HEK293 (cell line): ENCODE results near the gene AGPAT1.

Experiments
- FEZF1 ChIP-seq: fragments of 450-650 bp; formaldehyde crosslinking; IDR thresholded peaks from 2 replicates; pipeline ENCODE4 v1.5.1; 2016; ENCODE audit warnings: missing biosample characterization, missing genetic modification characterization
- PRDM2 ChIP-seq: fragments of 450-650 bp; formaldehyde crosslinking; IDR thresholded peaks from 2 replicates; pipeline ENCODE4 v1.5.1; 2016; ENCODE audit warnings: missing biosample characterization, missing genetic modification characterization, borderline replicate concordance
- TCF7L2 ChIP-seq: IDR thresholded peaks from 2 replicates; pipeline ENCODE4 v1.6.1; 2011; ENCODE audit warnings: low read depth, mild to moderate bottlenecking, inconsistent platforms, low read length, moderate library complexity, borderline replicate concordance
- ZBTB17 ChIP-seq: fragments of 450-650 bp; formaldehyde crosslinking; IDR thresholded peaks from 2 replicates; pipeline ENCODE4 v1.5.1; 2016; ENCODE audit warnings: missing biosample characterization, missing genetic modification characterization
- ZNF223 ChIP-seq: fragments of 450-650 bp; formaldehyde crosslinking; IDR thresholded peaks from 2 replicates; pipeline ENCODE4 v1.5.1; 2016; ENCODE audit warnings: missing biosample characterization, missing genetic modification characterization
- ZNF26 ChIP-seq: fragments of 450-650 bp; formaldehyde crosslinking; IDR thresholded peaks from 2 replicates; pipeline ENCODE4 v1.5.1; 2016; ENCODE audit warnings: missing biosample characterization, missing genetic modification characterization
- ZNF624 ChIP-seq: fragments of 450-650 bp; formaldehyde crosslinking; IDR thresholded peaks from 2 replicates; pipeline ENCODE4 v1.5.1; 2017; ENCODE audit warnings: missing biosample characterization, missing genetic modification characterization
- ZNF670 ChIP-seq: fragments of 450-650 bp; formaldehyde crosslinking; IDR thresholded peaks from 2 replicates; pipeline ENCODE4 v1.5.1; 2016; ENCODE audit warnings: missing biosample characterization, missing genetic modification characterization, low read depth
- TF ChIP-seq, protein P1 (sequence below): fragments of 450-650 bp; formaldehyde crosslinking; optimal IDR thresholded peaks from 2 replicates; pipeline ENCODE3; 2016; ENCODE audit warnings: missing biosample characterization, mild to moderate bottlenecking, missing genetic modification characterization
- TF ChIP-seq, protein P2 (sequence below): fragments of 450-650 bp; formaldehyde crosslinking; IDR thresholded peaks from 2 replicates; pipeline ENCODE4 v1.5.1; 2016; ENCODE audit warnings: missing biosample characterization, missing genetic modification characterization
- TF ChIP-seq, protein P3 (sequence below): fragments of 450-650 bp; formaldehyde crosslinking; IDR thresholded peaks from 2 replicates; pipeline ENCODE4 v1.5.1; 2016; ENCODE audit warnings: missing biosample characterization, missing genetic modification characterization, low read depth

DNA sequence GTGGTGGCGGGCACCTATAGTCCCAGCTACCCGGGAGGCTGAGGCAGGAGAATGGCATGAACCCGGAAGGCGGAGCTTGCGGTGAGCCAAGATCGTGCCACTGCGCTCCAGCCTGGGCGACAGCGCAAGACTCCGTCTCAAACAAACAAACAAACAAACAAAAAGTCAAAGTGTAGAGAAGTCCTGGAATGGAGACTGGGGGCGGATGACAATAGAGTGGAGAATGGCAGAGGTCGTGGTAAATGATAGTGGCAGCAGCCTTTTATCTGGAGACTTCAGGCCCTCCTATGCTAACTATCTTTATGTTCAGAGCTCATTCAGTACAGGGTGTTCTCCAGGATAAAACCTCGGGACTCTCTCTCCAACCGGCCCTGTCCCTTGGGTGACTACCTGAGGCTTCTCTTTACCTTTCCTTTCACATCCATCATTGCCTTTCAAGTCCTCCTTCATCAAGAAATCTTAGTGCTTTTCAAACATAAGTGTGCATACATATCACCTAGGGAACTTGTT, 44.4 kb downstream of the AGPAT1 start:
- TF ChIP-seq, protein P1, sequence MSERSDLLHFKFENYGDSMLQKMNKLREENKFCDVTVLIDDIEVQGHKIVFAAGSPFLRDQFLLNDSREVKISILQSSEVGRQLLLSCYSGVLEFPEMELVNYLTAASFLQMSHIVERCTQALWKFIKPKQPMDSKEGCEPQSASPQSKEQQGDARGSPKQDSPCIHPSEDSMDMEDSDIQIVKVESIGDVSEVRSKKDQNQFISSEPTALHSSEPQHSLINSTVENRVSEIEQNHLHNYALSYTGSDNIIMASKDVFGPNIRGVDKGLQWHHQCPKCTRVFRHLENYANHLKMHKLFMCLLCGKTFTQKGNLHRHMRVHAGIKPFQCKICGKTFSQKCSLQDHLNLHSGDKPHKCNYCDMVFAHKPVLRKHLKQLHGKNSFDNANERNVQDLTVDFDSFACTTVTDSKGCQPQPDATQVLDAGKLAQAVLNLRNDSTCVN (tag by site-specific recombination): no peak
- TF ChIP-seq ZNF670 (tag by site-specific recombination) (no peak), ZNF223 (tag by site-specific recombination) (no peak), ZBTB17 (tag by site-specific recombination) (no peak), PRDM2 (tag by site-specific recombination) (no peak), ZNF624 (tag by site-specific recombination) (no peak), TCF7L2 (no peak), ZNF26 (tag by site-specific recombination) (no peak), FEZF1 (tag by site-specific recombination) (no peak)
- TF ChIP-seq, protein P2, sequence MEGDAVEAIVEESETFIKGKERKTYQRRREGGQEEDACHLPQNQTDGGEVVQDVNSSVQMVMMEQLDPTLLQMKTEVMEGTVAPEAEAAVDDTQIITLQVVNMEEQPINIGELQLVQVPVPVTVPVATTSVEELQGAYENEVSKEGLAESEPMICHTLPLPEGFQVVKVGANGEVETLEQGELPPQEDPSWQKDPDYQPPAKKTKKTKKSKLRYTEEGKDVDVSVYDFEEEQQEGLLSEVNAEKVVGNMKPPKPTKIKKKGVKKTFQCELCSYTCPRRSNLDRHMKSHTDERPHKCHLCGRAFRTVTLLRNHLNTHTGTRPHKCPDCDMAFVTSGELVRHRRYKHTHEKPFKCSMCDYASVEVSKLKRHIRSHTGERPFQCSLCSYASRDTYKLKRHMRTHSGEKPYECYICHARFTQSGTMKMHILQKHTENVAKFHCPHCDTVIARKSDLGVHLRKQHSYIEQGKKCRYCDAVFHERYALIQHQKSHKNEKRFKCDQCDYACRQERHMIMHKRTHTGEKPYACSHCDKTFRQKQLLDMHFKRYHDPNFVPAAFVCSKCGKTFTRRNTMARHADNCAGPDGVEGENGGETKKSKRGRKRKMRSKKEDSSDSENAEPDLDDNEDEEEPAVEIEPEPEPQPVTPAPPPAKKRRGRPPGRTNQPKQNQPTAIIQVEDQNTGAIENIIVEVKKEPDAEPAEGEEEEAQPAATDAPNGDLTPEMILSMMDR (tag by site-specific recombination): no peak
- TF ChIP-seq, protein P3, sequence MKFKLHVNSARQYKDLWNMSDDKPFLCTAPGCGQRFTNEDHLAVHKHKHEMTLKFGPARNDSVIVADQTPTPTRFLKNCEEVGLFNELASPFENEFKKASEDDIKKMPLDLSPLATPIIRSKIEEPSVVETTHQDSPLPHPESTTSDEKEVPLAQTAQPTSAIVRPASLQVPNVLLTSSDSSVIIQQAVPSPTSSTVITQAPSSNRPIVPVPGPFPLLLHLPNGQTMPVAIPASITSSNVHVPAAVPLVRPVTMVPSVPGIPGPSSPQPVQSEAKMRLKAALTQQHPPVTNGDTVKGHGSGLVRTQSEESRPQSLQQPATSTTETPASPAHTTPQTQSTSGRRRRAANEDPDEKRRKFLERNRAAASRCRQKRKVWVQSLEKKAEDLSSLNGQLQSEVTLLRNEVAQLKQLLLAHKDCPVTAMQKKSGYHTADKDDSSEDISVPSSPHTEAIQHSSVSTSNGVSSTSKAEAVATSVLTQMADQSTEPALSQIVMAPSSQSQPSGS: no peak
